22Rv1 (cell line): ENCODE measurements around the gene ATR.

Experiments used
- ZFX ChIP-seq: fragments of 450-650 bp; IDR thresholded peaks from 2 replicates; pipeline ENCODE4 v1.6.1; 2017; ENCODE audit warnings: antibody characterized with exemption, borderline replicate concordance
- TF ChIP-seq, protein P1 (sequence below): fragments of 450-650 bp; IDR thresholded peaks from 2 replicates; pipeline ENCODE4 v1.5.1; 2017; ENCODE audit warnings: mild to moderate bottlenecking

DNA sequence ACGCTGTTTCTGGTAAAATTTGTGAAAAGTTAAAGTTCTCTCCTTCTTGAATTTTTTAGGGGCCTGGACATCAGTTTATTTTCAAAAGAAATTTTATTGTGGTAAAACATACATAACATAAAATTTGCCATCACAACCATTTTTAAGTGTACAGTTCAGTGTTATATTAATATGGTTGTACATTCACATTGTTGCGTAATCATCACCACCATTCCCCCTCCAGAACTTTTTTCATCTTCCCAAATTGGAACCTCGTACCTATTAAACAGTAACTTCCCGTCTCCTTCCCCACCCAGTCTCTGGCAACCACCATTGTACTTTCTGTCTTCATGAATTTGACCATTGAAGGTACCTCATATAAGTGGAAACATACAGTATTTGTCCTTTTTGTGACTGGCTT is 107.7 kb downstream of the ATR start:
- TF ChIP-seq, protein P1, sequence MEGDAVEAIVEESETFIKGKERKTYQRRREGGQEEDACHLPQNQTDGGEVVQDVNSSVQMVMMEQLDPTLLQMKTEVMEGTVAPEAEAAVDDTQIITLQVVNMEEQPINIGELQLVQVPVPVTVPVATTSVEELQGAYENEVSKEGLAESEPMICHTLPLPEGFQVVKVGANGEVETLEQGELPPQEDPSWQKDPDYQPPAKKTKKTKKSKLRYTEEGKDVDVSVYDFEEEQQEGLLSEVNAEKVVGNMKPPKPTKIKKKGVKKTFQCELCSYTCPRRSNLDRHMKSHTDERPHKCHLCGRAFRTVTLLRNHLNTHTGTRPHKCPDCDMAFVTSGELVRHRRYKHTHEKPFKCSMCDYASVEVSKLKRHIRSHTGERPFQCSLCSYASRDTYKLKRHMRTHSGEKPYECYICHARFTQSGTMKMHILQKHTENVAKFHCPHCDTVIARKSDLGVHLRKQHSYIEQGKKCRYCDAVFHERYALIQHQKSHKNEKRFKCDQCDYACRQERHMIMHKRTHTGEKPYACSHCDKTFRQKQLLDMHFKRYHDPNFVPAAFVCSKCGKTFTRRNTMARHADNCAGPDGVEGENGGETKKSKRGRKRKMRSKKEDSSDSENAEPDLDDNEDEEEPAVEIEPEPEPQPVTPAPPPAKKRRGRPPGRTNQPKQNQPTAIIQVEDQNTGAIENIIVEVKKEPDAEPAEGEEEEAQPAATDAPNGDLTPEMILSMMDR, result no peak
- TF ChIP-seq ZFX, result no peak
